Measurements from ENCODE around the gene NFKBIB. TPM values are rescaled to one million over a fixed set of nuclear protein-coding genes. Genes with fewer than 3 reads are reported as not detected.

Gene NFKBIB
- total and polyA plus RNA-seq, 2 experiments from 2014 or later = 24.1 to 29.6 TPM

DNA sequence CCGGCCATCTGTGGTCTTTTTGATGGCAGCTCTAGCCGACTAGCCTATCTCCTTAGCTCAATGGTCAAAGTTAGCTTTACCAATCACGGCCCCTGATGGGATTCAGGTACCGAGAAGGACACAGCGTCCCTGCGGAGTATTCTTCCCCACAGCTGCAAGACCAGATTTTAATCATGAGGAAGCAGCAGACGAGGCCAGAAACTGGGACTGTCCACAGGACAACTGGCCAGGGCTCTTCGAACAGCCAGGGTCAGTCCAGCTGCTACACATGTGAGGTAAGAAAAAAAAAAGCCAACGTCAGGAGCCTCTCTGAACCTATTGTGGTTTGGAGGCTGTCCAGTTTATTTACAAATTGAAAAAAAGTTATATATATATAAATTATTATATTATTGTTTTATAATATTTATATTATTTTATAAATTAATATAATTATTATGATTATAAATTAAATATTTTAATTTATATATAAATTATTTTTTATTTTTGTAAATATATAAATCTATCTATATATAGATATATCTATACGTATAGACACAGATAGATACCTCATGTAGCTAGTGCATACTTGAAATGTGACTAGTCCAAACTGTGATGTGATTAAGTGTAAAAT lies 32.5 kb upstream of the NFKBIB start:
- Histone ChIP-seq H3K36me3 (replicated peaks; ENCODE audit: insufficient read depth, low read depth) (no peaks in the 10 kb centered on the region), H3K4me2 (no peak overlapping the region), H2AFZ (no peak overlapping the region), H3K9me3 (ENCODE audit: low read depth) (no peaks in the 10 kb centered on the region), H3K79me2 (no peaks in the 10 kb centered on the region), H3K4me3 (no peak overlapping the region), H3K27ac (no peak overlapping the region), H3K9me2 (replicated peaks; ENCODE audit: insufficient read depth) (no peaks in the 10 kb centered on the region), H4K20me1 (ENCODE audit: insufficient read depth, poor library complexity, severe bottlenecking) (no peaks in the 10 kb centered on the region), H3K4me1 (ENCODE audit: insufficient read depth) (no peaks in the 10 kb centered on the region), H3K27me3 (no peaks in the 10 kb centered on the region)
- TF ChIP-seq, protein P1, sequence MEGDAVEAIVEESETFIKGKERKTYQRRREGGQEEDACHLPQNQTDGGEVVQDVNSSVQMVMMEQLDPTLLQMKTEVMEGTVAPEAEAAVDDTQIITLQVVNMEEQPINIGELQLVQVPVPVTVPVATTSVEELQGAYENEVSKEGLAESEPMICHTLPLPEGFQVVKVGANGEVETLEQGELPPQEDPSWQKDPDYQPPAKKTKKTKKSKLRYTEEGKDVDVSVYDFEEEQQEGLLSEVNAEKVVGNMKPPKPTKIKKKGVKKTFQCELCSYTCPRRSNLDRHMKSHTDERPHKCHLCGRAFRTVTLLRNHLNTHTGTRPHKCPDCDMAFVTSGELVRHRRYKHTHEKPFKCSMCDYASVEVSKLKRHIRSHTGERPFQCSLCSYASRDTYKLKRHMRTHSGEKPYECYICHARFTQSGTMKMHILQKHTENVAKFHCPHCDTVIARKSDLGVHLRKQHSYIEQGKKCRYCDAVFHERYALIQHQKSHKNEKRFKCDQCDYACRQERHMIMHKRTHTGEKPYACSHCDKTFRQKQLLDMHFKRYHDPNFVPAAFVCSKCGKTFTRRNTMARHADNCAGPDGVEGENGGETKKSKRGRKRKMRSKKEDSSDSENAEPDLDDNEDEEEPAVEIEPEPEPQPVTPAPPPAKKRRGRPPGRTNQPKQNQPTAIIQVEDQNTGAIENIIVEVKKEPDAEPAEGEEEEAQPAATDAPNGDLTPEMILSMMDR (IDR thresholded peaks at IDR 0.05; ENCODE audit: poor library complexity) = no peak
- TF ChIP-seq EZH2 (IDR thresholded peaks at IDR 0.05; ENCODE audit: borderline replicate concordance) (no peak), EZH2phosphoT487 (IDR thresholded peaks at IDR 0.05; ENCODE audit: low read depth, severe bottlenecking, unreplicated experiment) (no peak)
- DNase-seq (ENCODE audit: low spot score) = no peak
- 89% methylated on average over 10 of the region's 10 CpGs for WGBS (ENCODE audit: low lambda C conversion rate, missing lambda C conversion rate)

DNA sequence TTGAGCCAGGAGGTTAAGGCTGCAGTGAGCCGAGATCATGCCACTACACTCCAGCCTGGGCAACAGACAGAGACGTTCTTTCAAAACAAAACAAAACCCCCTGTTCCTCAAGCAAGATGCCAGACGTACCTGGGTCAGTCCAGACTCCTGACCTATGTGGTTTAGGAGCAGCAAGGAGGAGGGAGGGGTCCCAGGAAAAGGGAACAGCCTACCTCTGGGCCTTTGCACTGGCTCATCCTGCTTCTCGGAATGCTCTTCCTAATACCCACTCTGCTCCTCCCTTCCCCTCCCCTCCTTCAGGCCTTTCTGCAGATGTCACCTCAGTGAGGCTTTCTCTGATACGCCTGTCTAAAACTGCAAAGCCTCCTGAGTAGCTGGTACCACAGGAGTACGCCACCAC lies 31.2 kb upstream of the NFKBIB start:
- no peak overlapping the region for H3K4me3 ChIP-seq
- no peaks in the 10 kb centered on the region for H3K9me3 ChIP-seq (ENCODE audit: low read depth)
- no peaks in the 10 kb centered on the region for H3K4me1 ChIP-seq (ENCODE audit: insufficient read depth)
- no peak overlapping the region for H3K27ac ChIP-seq
- no peaks in the 10 kb centered on the region for H3K27me3 ChIP-seq
- no peaks in the 10 kb centered on the region for H3K9me2 ChIP-seq (replicated peaks; ENCODE audit: insufficient read depth)
- no peaks in the 10 kb centered on the region for H3K36me3 ChIP-seq (replicated peaks; ENCODE audit: insufficient read depth, low read depth)
- H3K79me2 ChIP-seq = no peaks in the 10 kb centered on the region
- H4K20me1 ChIP-seq (ENCODE audit: insufficient read depth, poor library complexity, severe bottlenecking) = no peaks in the 10 kb centered on the region
- TF ChIP-seq EZH2phosphoT487 (IDR thresholded peaks at IDR 0.05; ENCODE audit: low read depth, severe bottlenecking, unreplicated experiment) = no peak
- TF ChIP-seq, protein P1 (IDR thresholded peaks at IDR 0.05; ENCODE audit: poor library complexity) = no peak
- no peak for TF ChIP-seq EZH2 (IDR thresholded peaks at IDR 0.05; ENCODE audit: borderline replicate concordance)
- no peak overlapping the region for H3K4me2 ChIP-seq
- no peak for DNase-seq (ENCODE audit: low spot score)
- 93% methylated on average over 6 of the region's 6 CpGs for WGBS (ENCODE audit: low lambda C conversion rate, missing lambda C conversion rate)
- H2AFZ ChIP-seq = no peak overlapping the region

DNA sequence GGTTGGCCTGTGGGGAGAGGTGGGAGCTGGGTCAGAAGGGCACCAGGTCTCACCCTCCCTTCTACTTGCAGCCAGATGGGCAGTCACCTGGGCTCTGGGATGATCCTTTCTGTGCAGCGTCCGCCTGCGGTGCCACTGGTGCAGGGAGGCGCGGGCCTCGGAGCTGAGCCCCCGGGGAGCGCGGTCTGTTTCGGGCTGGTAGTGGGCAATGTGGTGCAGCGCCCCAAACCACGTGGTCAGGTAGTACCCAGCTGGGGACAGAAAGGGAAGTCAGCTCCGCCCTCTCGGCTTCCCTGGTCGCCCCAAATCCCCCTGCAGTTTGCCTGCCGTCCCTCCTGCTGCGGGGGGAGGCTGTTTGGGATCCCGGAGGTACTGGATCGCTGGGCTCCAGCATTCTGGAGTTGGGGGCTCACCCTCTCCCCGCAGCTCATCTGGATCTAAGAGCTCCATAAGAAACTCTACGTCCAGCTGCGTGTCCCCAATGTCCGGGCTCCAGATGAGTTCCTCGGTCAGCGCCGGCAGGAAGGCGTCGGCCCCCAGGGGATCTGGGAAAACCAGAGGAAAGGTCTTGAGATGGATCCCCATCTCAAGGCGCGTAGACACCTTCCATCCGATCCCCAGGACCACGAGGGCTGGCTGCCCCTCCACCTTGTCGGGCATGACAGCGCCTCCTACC lies 30.5 kb upstream of the NFKBIB start:
- Histone ChIP-seq H3K9me2 (replicated peaks; ENCODE audit: insufficient read depth) (no peaks in the 10 kb centered on the region), H2AFZ (peak overlapping the region; percentile 84), H3K4me1 (ENCODE audit: insufficient read depth) (no peaks in the 10 kb centered on the region), H3K27me3 (no peaks in the 10 kb centered on the region), H3K9me3 (ENCODE audit: low read depth) (no peaks in the 10 kb centered on the region), H3K79me2 (no peaks in the 10 kb centered on the region), H3K4me2 (peak overlapping the region; percentile 78), H3K27ac (no peak overlapping the region), H4K20me1 (ENCODE audit: insufficient read depth, poor library complexity, severe bottlenecking) (no peaks in the 10 kb centered on the region), H3K36me3 (replicated peaks; ENCODE audit: insufficient read depth, low read depth) (no peaks in the 10 kb centered on the region), H3K4me3 (no peak overlapping the region)
- no peak for DNase-seq (ENCODE audit: low spot score)
- TF ChIP-seq EZH2phosphoT487 (IDR thresholded peaks at IDR 0.05; ENCODE audit: low read depth, severe bottlenecking, unreplicated experiment) (no peak), EZH2 (IDR thresholded peaks at IDR 0.05; ENCODE audit: borderline replicate concordance) (no peak)
- TF ChIP-seq, protein P1 (IDR thresholded peaks at IDR 0.05; ENCODE audit: poor library complexity) = no peak
- WGBS (ENCODE audit: low lambda C conversion rate, missing lambda C conversion rate) = 63% methylated on average over 31 of the region's 34 CpGs

All from hepatocyte (in vitro differentiated cells).